Endodermal cell (in vitro differentiated cells): ENCODE measurements around the gene GARIN5A. TPM values are rescaled to one million over a fixed set of nuclear protein-coding genes. Genes with fewer than 3 reads are reported as not detected.

Source experiments
- DNase-seq: peaks from one replicate; pipeline ENCODE4 v3.0.0-alpha.2; 2017
- H3K27ac ChIP-seq: 2 replicates; pipeline ENCODE4 v1.5.1; 2013; ENCODE audit warnings: mild to moderate bottlenecking, low read depth, low read length, moderate library complexity
- H3K27me3 ChIP-seq: 2 replicates; pipeline ENCODE4 v1.6.1; 2013; ENCODE audit warnings: mild to moderate bottlenecking, low read length, moderate library complexity; ENCODE audit not compliant: insufficient read depth, control insufficient read depth, poor library complexity, severe bottlenecking
- H3K36me3 ChIP-seq: 2 replicates; pipeline ENCODE4 v1.7.0; 2013; ENCODE audit warnings: mild to moderate bottlenecking, low read length, moderate library complexity; ENCODE audit not compliant: control insufficient read depth, insufficient read depth
- H3K4me1 ChIP-seq: one replicate; pipeline ENCODE4 v1.7.0; 2013; ENCODE audit warnings: low read length; ENCODE audit not compliant: control insufficient read depth, insufficient read depth
- H3K4me3 ChIP-seq: 2 replicates; pipeline ENCODE4 v1.5.1; 2013; ENCODE audit warnings: mild to moderate bottlenecking, low read length, moderate library complexity
- H3K9ac ChIP-seq: 2 replicates; pipeline ENCODE4 v1.6.1; 2013; ENCODE audit warnings: mild to moderate bottlenecking, low read length, moderate library complexity; ENCODE audit not compliant: poor library complexity, severe bottlenecking; ENCODE audit errors: extremely low read depth
- H3K9me3 ChIP-seq: 2 replicates; pipeline ENCODE4 v1.6.1; 2013; ENCODE audit warnings: mild to moderate bottlenecking, low read length, moderate library complexity; ENCODE audit not compliant: control insufficient read depth
- H3K27ac Mint-ChIP-seq: 2 replicates; pipeline ENCODE4 v1.8.0; 2020; ENCODE audit warnings: mixed read lengths
- H3K27me3 Mint-ChIP-seq: 2 replicates; pipeline ENCODE4 v1.8.0; 2021; ENCODE audit warnings: mild to moderate bottlenecking, mixed read lengths; ENCODE audit not compliant: insufficient read depth
- H3K36me3 Mint-ChIP-seq: 2 replicates; pipeline ENCODE4 v1.8.0; 2020; ENCODE audit warnings: low read depth, mixed read lengths
- H3K4me1 Mint-ChIP-seq: 2 replicates; pipeline ENCODE4 v1.8.0; 2020; ENCODE audit warnings: mixed read lengths
- H3K4me3 Mint-ChIP-seq: 2 replicates; pipeline ENCODE4 v1.8.0; 2020; ENCODE audit warnings: mild to moderate bottlenecking, moderate library complexity, mixed read lengths
- H3K9me3 Mint-ChIP-seq: 2 replicates; pipeline ENCODE4 v1.8.0; 2020; ENCODE audit warnings: mild to moderate bottlenecking, mixed read lengths
- CTCF ChIP-seq: fragments of 200-600 bp; sonication (generic); conservative IDR thresholded peaks from 2 replicates; pipeline ENCODE4 v1.5.0; 2021; ENCODE audit warnings: antibody characterized with exemption, mild to moderate bottlenecking
- WGBS, 2 experiments: methylation state at CpG; one replicate each; pipeline versions ENCODE4 v1.1.5 to v1.1.7; 2013; ENCODE audit warnings: missing lambda C conversion rate in 2 of 2, mixed read lengths in 1 of 2; ENCODE audit not compliant: insufficient coverage in 1 of 2, insufficient read length in 1 of 2; 5-methylcytosine and 5-hydroxymethylcytosine counted together
- total RNA-seq, 2 donors: library from RNA; stranded (reverse); fragmentation: NEBNext Ultra II Directional in 1 of 2; extraction: Animal tissue kit (Norgen Biotek cat#: 25700) in 1 of 2; gene quantifications; 2 replicates in 1 of 2; 3 replicates in 1 of 2; pipeline ENCODE4 v1.2.1, GENCODE V29; 2021

GARIN5A gene
- total RNA-seq, 2 donors from 2014 or later = 8.3 to 9.5 TPM

DNA sequence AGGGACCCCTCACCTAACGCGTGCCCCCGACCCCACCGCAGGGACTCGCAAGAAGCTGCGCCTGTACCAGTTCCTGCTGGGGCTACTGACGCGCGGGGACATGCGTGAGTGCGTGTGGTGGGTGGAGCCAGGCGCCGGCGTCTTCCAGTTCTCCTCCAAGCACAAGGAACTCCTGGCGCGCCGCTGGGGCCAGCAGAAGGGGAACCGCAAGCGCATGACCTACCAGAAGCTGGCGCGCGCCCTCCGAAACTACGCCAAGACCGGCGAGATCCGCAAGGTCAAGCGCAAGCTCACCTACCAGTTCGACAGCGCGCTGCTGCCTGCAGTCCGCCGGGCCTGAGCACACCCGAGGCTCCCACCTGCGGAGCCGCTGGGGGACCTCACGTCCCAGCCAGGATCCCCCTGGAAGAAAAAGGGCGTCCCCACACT, 48.6 kb downstream of the GARIN5A start:
- WGBS, 2 experiments = 86 to 90% methylated on average over 34 to 38 of the region's 38 CpGs
- Histone ChIP-seq H3K36me3 (no peaks in the 10 kb centered on the region), H3K27ac (no peak overlapping the region), H3K27me3 (no peaks in the 10 kb centered on the region), H3K4me1 (no peaks in the 10 kb centered on the region), H3K9ac (no peak overlapping the region), H3K9me3 (no peaks in the 10 kb centered on the region), H3K4me3 (no peak overlapping the region)
- H3K9me3 Mint-ChIP-seq = no peaks in the 10 kb centered on the region
- H3K4me1 Mint-ChIP-seq = peaks cover 8% of the 10 kb centered on the region
- TF ChIP-seq CTCF = no peak
- no peaks in the 10 kb centered on the region for H3K36me3 Mint-ChIP-seq
- H3K27ac Mint-ChIP-seq = no peak overlapping the region
- peak overlapping the region; percentile 44 for H3K4me3 Mint-ChIP-seq
- peaks cover 34% of the 10 kb centered on the region for H3K27me3 Mint-ChIP-seq
- DNase-seq = peak; percentile 91

- Mint-ChIP-seq H3K4me3 (peak overlapping the region; percentile 44), H3K36me3 (no peaks in the 10 kb centered on the region)
- no peak for TF ChIP-seq CTCF
Observed at GRCh38 chr19:50427318-50427925, 49.2 kb downstream of the GARIN5A start.

GRCh38 chr19:50425581-50425980, 51.1 kb downstream of the GARIN5A start:
- 66 to 75% methylated on average over 4 to 7 of the region's 7 CpGs for WGBS, 2 experiments

More at GRCh38 chr19:50427318-50427925, 49.2 kb downstream of the GARIN5A start:
- no peak overlapping the region for H3K4me3 ChIP-seq
- WGBS, 2 experiments = 90 to 93% methylated on average over 14 to 24 of the region's 26 CpGs
- no peaks in the 10 kb centered on the region for H3K27me3 ChIP-seq
- H3K9me3 ChIP-seq = no peaks in the 10 kb centered on the region
- no peaks in the 10 kb centered on the region for H3K9me3 Mint-ChIP-seq
- no peak overlapping the region for H3K27ac ChIP-seq
- H3K27me3 Mint-ChIP-seq = peaks cover 34% of the 10 kb centered on the region
- H3K27ac Mint-ChIP-seq = no peak overlapping the region
- H3K9ac ChIP-seq = no peak overlapping the region
- DNase-seq = no peak
- no peaks in the 10 kb centered on the region for H3K4me1 ChIP-seq
- H3K4me1 Mint-ChIP-seq = peaks cover 8% of the 10 kb centered on the region
- no peaks in the 10 kb centered on the region for H3K36me3 ChIP-seq

More at GRCh38 chr19:50425581-50425980, 51.1 kb downstream of the GARIN5A start:
- H3K4me1 Mint-ChIP-seq = no peaks in the 10 kb centered on the region
- no peaks in the 10 kb centered on the region for H3K27me3 ChIP-seq
- no peaks in the 10 kb centered on the region for H3K9me3 ChIP-seq
- DNase-seq = no peak
- H3K4me3 ChIP-seq = no peak overlapping the region
- no peaks in the 10 kb centered on the region for H3K36me3 Mint-ChIP-seq
- H3K4me1 ChIP-seq = no peaks in the 10 kb centered on the region
- H3K9ac ChIP-seq = no peak overlapping the region
- H3K4me3 Mint-ChIP-seq = no peak overlapping the region
- H3K27ac ChIP-seq = no peak overlapping the region
- H3K9me3 Mint-ChIP-seq = no peaks in the 10 kb centered on the region
- no peak for TF ChIP-seq CTCF
- no peaks in the 10 kb centered on the region for H3K36me3 ChIP-seq
- no peak overlapping the region for H3K27ac Mint-ChIP-seq
- H3K27me3 Mint-ChIP-seq = peaks cover 24% of the 10 kb centered on the region
